Endothelial cell (in vitro differentiated cells): ENCODE measurements around the gene PCGF6. TPM values are rescaled to one million over a fixed set of nuclear protein-coding genes. Genes with fewer than 3 reads are reported as not detected.
A peak's percentile ranks its signal among the peaks of the same experiment; 100 is the strongest.

Experiments
- DNase-seq: peaks from one replicate; pipeline ENCODE4 v3.0.0; 2021; ENCODE audit warnings: low spot score
- H3K27ac Mint-ChIP-seq: one replicate; pipeline ENCODE4 v1.8.0; 2021; ENCODE audit warnings: mixed read lengths, inconsistent platforms; ENCODE audit not compliant: unreplicated experiment
- H3K27me3 Mint-ChIP-seq: one replicate; pipeline ENCODE4 v1.8.0; 2021; ENCODE audit warnings: mild to moderate bottlenecking, moderate library complexity, mixed read lengths, inconsistent platforms; ENCODE audit not compliant: unreplicated experiment
- H3K36me3 Mint-ChIP-seq: one replicate; pipeline ENCODE4 v1.8.0; 2021; ENCODE audit warnings: mild to moderate bottlenecking, low read depth, mixed read lengths, inconsistent platforms; ENCODE audit not compliant: unreplicated experiment
- H3K4me1 Mint-ChIP-seq: one replicate; pipeline ENCODE4 v1.8.0; 2021; ENCODE audit warnings: mild to moderate bottlenecking, mixed read lengths, inconsistent platforms; ENCODE audit not compliant: unreplicated experiment
- H3K4me3 Mint-ChIP-seq: one replicate; pipeline ENCODE4 v1.8.0; 2021; ENCODE audit warnings: mild to moderate bottlenecking, mixed read lengths, inconsistent platforms; ENCODE audit not compliant: unreplicated experiment
- H3K9me3 Mint-ChIP-seq: one replicate; pipeline ENCODE4 v1.8.0; 2021; ENCODE audit warnings: mixed read lengths, inconsistent platforms; ENCODE audit not compliant: unreplicated experiment
- total RNA-seq: library from RNA; stranded (reverse); fragmentation: NEBNext Ultra II Directional; extraction: Animal tissue kit (Norgen Biotek cat#: 25700); gene quantifications from one replicate; pipeline ENCODE4 v1.2.1, GENCODE V29; 2021; ENCODE audit not compliant: unreplicated experiment
- TF ChIP-seq, protein P1 (sequence below): fragments of 200-600 bp; sonication (generic); IDR thresholded peaks from one replicate; pipeline ENCODE4 v1.5.0; 2021; ENCODE audit warnings: antibody characterized with exemption; ENCODE audit not compliant: unreplicated experiment

Gene PCGF6
- total RNA-seq, 1 donor from 2014 or later: 9.4 TPM

DNA sequence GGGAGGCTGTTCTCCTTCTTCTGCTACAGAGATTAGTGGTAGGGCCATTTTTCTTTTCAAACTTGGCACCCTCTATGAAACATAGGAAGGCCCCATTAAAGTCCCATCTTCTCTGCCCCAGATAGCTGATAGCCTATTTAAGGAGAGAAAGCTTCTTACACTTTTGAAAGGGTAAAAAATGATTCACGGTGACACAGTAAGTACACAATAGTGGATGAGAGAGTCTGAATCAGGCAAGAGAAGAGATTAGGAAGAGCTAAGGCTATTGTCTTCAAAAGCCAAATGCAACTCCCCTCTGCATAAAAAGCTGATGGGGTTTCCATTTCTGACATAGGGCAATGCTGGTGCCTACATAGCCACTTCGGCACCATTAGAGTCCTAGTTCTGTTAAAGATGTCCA, 70.4 kb downstream of the PCGF6 start:
- Mint-ChIP-seq H3K9me3 (peaks cover 4% of the 10 kb centered on the region), H3K4me1 (peaks cover 10% of the 10 kb centered on the region), H3K4me3 (no peak overlapping the region), H3K27me3 (peaks cover 15% of the 10 kb centered on the region), H3K36me3 (peaks cover 6% of the 10 kb centered on the region), H3K27ac (no peak overlapping the region)
- TF ChIP-seq, protein P1, sequence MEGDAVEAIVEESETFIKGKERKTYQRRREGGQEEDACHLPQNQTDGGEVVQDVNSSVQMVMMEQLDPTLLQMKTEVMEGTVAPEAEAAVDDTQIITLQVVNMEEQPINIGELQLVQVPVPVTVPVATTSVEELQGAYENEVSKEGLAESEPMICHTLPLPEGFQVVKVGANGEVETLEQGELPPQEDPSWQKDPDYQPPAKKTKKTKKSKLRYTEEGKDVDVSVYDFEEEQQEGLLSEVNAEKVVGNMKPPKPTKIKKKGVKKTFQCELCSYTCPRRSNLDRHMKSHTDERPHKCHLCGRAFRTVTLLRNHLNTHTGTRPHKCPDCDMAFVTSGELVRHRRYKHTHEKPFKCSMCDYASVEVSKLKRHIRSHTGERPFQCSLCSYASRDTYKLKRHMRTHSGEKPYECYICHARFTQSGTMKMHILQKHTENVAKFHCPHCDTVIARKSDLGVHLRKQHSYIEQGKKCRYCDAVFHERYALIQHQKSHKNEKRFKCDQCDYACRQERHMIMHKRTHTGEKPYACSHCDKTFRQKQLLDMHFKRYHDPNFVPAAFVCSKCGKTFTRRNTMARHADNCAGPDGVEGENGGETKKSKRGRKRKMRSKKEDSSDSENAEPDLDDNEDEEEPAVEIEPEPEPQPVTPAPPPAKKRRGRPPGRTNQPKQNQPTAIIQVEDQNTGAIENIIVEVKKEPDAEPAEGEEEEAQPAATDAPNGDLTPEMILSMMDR: no peak
- DNase-seq: no peak

DNA sequence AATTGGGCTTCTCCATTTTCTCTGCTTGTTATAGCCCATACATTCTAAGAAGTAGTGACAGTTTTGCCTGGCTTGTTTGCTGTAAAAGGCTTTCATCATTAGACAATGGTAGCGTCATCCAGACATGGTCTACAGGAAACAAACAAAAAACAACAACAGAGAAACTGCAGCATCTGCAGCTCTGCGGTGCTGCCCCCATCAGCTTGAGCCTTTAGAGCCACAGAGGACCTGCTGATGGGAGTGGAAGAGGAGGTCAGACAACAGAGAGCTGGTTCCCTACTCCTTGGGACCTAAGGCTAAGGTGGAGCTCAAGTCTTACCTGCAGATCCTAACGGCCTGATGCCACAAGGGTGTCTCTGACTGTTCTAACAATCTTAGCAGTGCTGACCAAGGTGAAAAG, 70.9 kb downstream of the PCGF6 start:
- Mint-ChIP-seq H3K36me3 (peaks cover 6% of the 10 kb centered on the region), H3K4me3 (no peak overlapping the region), H3K27me3 (peaks cover 19% of the 10 kb centered on the region), H3K4me1 (peaks cover 10% of the 10 kb centered on the region), H3K27ac (no peak overlapping the region), H3K9me3 (peaks cover 4% of the 10 kb centered on the region)
- no peak for DNase-seq
- TF ChIP-seq, protein P1: no peak

DNA sequence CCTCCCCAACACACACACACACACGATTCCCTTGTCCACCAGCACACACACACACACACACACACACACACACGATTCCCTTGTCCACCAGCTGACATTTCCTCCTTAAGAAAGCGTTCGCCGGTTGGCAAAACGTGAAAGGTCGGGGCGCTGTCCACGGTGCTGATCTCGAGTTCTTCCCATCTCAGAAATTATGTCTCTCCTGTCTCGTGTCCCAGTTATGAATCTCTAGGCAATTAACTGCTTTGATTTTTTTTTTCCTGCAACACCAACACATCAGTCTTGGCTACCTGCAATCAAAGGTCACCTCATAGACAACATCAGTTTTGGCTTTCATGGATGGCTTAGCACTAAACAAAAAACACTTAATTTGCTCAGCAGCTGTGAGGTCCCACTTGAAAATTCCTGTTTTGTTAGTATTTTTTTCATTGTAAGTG, 72.1 kb downstream of the PCGF6 start:
- H3K4me3 Mint-ChIP-seq: peak overlapping the region; percentile 84
- DNase-seq: peak; percentile 69

DNA sequence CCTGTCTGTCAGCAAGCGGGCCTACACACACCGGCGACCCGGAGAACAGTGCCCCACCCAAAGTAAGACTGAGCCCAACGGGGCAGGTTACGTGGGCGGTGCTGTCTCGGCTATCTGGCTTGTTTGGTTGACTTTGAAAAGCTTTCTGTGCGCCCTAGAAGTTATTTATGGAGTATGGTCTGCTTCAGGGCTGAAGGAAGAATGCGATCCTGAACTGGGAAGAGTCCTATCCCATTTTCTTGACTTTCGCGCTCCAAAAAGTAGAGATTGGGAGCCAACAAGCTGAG, 72.5 kb downstream of the PCGF6 start:
- TF ChIP-seq, protein P1: no peak
- Mint-ChIP-seq H3K4me3 (peak overlapping the region; percentile 84), H3K27me3 (peaks cover 16% of the 10 kb centered on the region), H3K36me3 (peaks cover 6% of the 10 kb centered on the region), H3K27ac (no peak overlapping the region), H3K9me3 (peaks cover 4% of the 10 kb centered on the region), H3K4me1 (peaks cover 10% of the 10 kb centered on the region)
- DNase-seq: no peak

More for the DNA sequence above, 72.1 kb downstream of the PCGF6 start:
- TF ChIP-seq, protein P1: no peak
- Mint-ChIP-seq H3K4me1 (peaks cover 10% of the 10 kb centered on the region), H3K9me3 (peaks cover 4% of the 10 kb centered on the region), H3K27ac (no peak overlapping the region), H3K27me3 (peaks cover 17% of the 10 kb centered on the region), H3K36me3 (peaks cover 6% of the 10 kb centered on the region)

DNA sequence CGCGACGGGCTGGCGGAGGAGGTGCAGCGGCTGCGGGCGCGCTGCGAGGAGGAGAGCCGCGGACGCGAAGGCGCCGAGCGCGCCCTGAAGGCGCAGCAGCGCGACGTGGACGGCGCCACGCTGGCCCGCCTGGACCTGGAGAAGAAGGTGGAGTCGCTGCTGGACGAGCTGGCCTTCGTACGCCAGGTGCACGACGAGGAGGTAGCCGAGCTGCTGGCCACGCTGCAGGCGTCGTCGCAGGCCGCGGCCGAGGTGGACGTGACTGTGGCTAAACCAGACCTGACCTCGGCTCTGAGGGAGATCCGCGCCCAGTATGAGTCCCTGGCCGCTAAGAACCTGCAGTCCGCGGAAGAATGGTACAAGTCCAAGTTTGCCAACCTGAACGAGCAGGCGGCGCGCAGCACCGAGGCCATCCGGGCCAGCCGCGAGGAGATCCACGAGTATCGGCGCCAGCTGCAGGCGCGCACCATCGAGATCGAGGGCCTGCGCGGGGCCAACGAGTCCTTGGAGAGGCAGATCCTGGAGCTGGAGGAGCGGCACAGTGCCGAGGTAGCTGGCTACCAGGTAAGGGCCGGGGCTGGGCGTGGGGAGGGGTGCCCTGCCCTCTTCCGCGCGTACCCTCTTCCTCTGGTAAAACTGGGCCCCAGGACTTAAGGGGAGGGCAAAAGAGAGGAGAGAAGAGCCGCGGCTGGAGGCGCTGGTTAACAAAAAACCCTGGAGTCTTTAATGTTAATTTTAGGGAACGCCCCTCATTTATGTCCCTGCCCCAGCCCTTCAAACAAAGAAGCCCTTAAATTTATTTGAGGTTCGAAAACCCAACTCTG, 73.0 kb downstream of the PCGF6 start:
- DNase-seq: no peak
- Mint-ChIP-seq H3K9me3 (peaks cover 4% of the 10 kb centered on the region), H3K4me3 (peak overlapping the region; percentile 84), H3K36me3 (peaks cover 6% of the 10 kb centered on the region), H3K4me1 (peaks cover 10% of the 10 kb centered on the region), H3K27ac (no peak overlapping the region), H3K27me3 (peaks cover 16% of the 10 kb centered on the region)
- TF ChIP-seq, protein P1: no peak
